ENCODE measurements around the gene EPRS1. TPM values are rescaled to one million over a fixed set of nuclear protein-coding genes. Genes with fewer than 3 reads are reported as not detected.
"Not testable (repeated sequence)": the region's sequence is repeated elsewhere in the genome, so short reads cannot be mapped to it uniquely, and the experiment has no call there.

EPRS1 gene
- 113 and 187 TPM in 2 replicates for total RNA-seq (2014; rRNA removed; shearing (Covaris generic); ENCODE audit: low replicate concordance)

- peak within 1 kb of the TSS; percentile 92 for H3K9ac ChIP-seq (ENCODE audit: low read length)
- no peaks in the 10 kb centered on the region; the same call in 1 of the 2 replicates for H4K20me1 ChIP-seq (ENCODE audit: insufficient read depth, low read depth, low read length)
- no peaks in the 10 kb centered on the region for H3K9me3 ChIP-seq (ENCODE audit: low read length)
- H3K36me3 ChIP-seq (ENCODE audit: insufficient read depth, low read length) = no peaks in the 10 kb centered on the region; the same call in 1 of the 2 replicates
- peaks cover 29% of the 10 kb centered on the region for H3K4me1 ChIP-seq (ENCODE audit: low read length)
- H3K27ac ChIP-seq (ENCODE audit: low read length) = peak within 1 kb of the TSS; percentile 77
- peak within 1 kb of the TSS; percentile 45; the same call in 1 of the 2 replicates for H2AFZ ChIP-seq (ENCODE audit: low read length)
- H3K4me2 ChIP-seq (ENCODE audit: low read depth, low read length, poor library complexity, severe bottlenecking) = peak within 1 kb of the TSS; percentile 76
- H3K4me3 ChIP-seq (ENCODE audit: low read length) = peak within 1 kb of the TSS; percentile 94
- H3K79me2 ChIP-seq (ENCODE audit: low read length) = peaks cover 50% of the 10 kb centered on the region
- no peaks in the 10 kb centered on the region for H3K9me2 ChIP-seq (replicated peaks; ENCODE audit: insufficient read depth, low read length)
- H3K27me3 ChIP-seq (ENCODE audit: low read length) = no peaks in the 10 kb centered on the region
- peak; percentile 99 for DNase-seq
Measured at GRCh38 chr1:220046052-220046930, at the start of gene EPRS1. EPRS1 (minus strand) TSS chr1:220046505; CDS start chr1:220046388, 117 bp downstream.

- H3K9ac ChIP-seq (ENCODE audit: low read length) = peak within 1 kb of the TSS; percentile 99
- H3K9me3 ChIP-seq (ENCODE audit: low read length) = no peaks in the 10 kb centered on the region
- H3K79me2 ChIP-seq (ENCODE audit: low read length) = peaks cover 45% of the 10 kb centered on the region
- no peaks in the 10 kb centered on the region for H3K27me3 ChIP-seq (ENCODE audit: low read length)
- peak within 1 kb of the TSS; percentile 92 for H2AFZ ChIP-seq (ENCODE audit: low read length)
- peaks cover 19% of the 10 kb centered on the region; the same call in 1 of the 2 replicates for H3K36me3 ChIP-seq (ENCODE audit: insufficient read depth, low read length)
- peaks cover 32% of the 10 kb centered on the region for H3K4me1 ChIP-seq (ENCODE audit: low read length)
- H3K4me2 ChIP-seq (ENCODE audit: low read depth, low read length, poor library complexity, severe bottlenecking) = peak within 1 kb of the TSS; percentile 85
- H3K27ac ChIP-seq (ENCODE audit: low read length) = peak within 1 kb of the TSS; percentile 65
- no peaks in the 10 kb centered on the region for H4K20me1 ChIP-seq (ENCODE audit: insufficient read depth, low read depth, low read length)
- no peaks in the 10 kb centered on the region for H3K9me2 ChIP-seq (replicated peaks; ENCODE audit: insufficient read depth, low read length)
- peak; percentile 97 for DNase-seq
- peak within 1 kb of the TSS; percentile 95 for H3K4me3 ChIP-seq (ENCODE audit: low read length)
Measured at GRCh38 chr1:220094016-220094911, 48.0 kb upstream of the EPRS1 start, which contains the start of gene IARS2. IARS2 (plus strand) TSS chr1:220094132; CDS start chr1:220094217, 85 bp downstream.

GRCh38 chr1:220093361-220094015, 47.2 kb upstream of the EPRS1 start:
- Histone ChIP-seq H3K4me1 (ENCODE audit: low read length) (peaks cover 33% of the 10 kb centered on the region), H3K9me2 (replicated peaks; ENCODE audit: insufficient read depth, low read length) (no peaks in the 10 kb centered on the region), H2AFZ (ENCODE audit: low read length) (0 out of 2 replicates have a peak overlapping the region, but pooled peaks have one; percentile 24), H3K9me3 (ENCODE audit: low read length) (no peaks in the 10 kb centered on the region), H3K4me3 (ENCODE audit: low read length) (no peak overlapping the region), H3K27me3 (ENCODE audit: low read length) (no peaks in the 10 kb centered on the region), H3K79me2 (ENCODE audit: low read length) (peaks cover 49% of the 10 kb centered on the region), H3K4me2 (ENCODE audit: low read depth, low read length, poor library complexity, severe bottlenecking) (peak overlapping the region; percentile 50), H4K20me1 (ENCODE audit: insufficient read depth, low read depth, low read length) (no peaks in the 10 kb centered on the region), H3K36me3 (ENCODE audit: insufficient read depth, low read length) (peaks cover 18% of the 10 kb centered on the region; the same call in 1 of the 2 replicates), H3K27ac (ENCODE audit: low read length) (peak overlapping the region; percentile 54), H3K9ac (ENCODE audit: low read length) (no peak overlapping the region)
- no peak for DNase-seq

- H3K27me3 ChIP-seq (ENCODE audit: low read length) = no peaks in the 10 kb centered on the region
- peaks cover 37% of the 10 kb centered on the region for H3K4me1 ChIP-seq (ENCODE audit: low read length)
- no peak overlapping the region for H3K27ac ChIP-seq (ENCODE audit: low read length)
- peaks cover 50% of the 10 kb centered on the region for H3K79me2 ChIP-seq (ENCODE audit: low read length)
- peaks cover 14% of the 10 kb centered on the region; the same call in 1 of the 2 replicates for H3K36me3 ChIP-seq (ENCODE audit: insufficient read depth, low read length)
- no peak overlapping the region for H3K4me3 ChIP-seq (ENCODE audit: low read length)
- H3K9me3 ChIP-seq (ENCODE audit: low read length) = no peaks in the 10 kb centered on the region
- no peak overlapping the region for H3K4me2 ChIP-seq (ENCODE audit: low read depth, low read length, poor library complexity, severe bottlenecking)
- H3K9me2 ChIP-seq (replicated peaks; ENCODE audit: insufficient read depth, low read length) = no peaks in the 10 kb centered on the region
- no peaks in the 10 kb centered on the region for H4K20me1 ChIP-seq (ENCODE audit: insufficient read depth, low read depth, low read length)
- H3K9ac ChIP-seq (ENCODE audit: low read length) = no peak overlapping the region
- H2AFZ ChIP-seq (ENCODE audit: low read length) = no peak overlapping the region
- no peak for DNase-seq
Measured at GRCh38 chr1:220092694-220093093, 46.4 kb upstream of the EPRS1 start.

GRCh38 chr1:220089650-220090556, 43.6 kb upstream of the EPRS1 start, which contains the start of gene BPNT1:
BPNT1 (minus strand) TSS chr1:220089788; CDS start chr1:220079846, 9,942 bp downstream.
- Histone ChIP-seq H3K9me2 (replicated peaks; ENCODE audit: insufficient read depth, low read length) (no peaks in the 10 kb centered on the region), H3K4me1 (ENCODE audit: low read length) (peaks cover 50% of the 10 kb centered on the region), H3K9ac (ENCODE audit: low read length) (peak within 1 kb of the TSS; percentile 80), H3K9me3 (ENCODE audit: low read length) (no peaks in the 10 kb centered on the region), H2AFZ (ENCODE audit: low read length) (peak within 1 kb of the TSS; percentile 57), H3K27me3 (ENCODE audit: low read length) (no peaks in the 10 kb centered on the region), H3K4me3 (ENCODE audit: low read length) (peak within 1 kb of the TSS; percentile 73), H4K20me1 (ENCODE audit: insufficient read depth, low read depth, low read length) (no peaks in the 10 kb centered on the region), H3K4me2 (ENCODE audit: low read depth, low read length, poor library complexity, severe bottlenecking) (peak within 1 kb of the TSS; percentile 82), H3K27ac (ENCODE audit: low read length) (peak within 1 kb of the TSS; percentile 90), H3K79me2 (ENCODE audit: low read length) (peaks cover 49% of the 10 kb centered on the region), H3K36me3 (ENCODE audit: insufficient read depth, low read length) (peaks cover 3% of the 10 kb centered on the region; the same call in 1 of the 2 replicates)
- peak; percentile 99 for DNase-seq

- not testable (repeated sequence) for H3K27me3 ChIP-seq (ENCODE audit: low read length); H2AFZ ChIP-seq (ENCODE audit: low read length); H4K20me1 ChIP-seq (ENCODE audit: insufficient read depth, low read depth, low read length); H3K9me2 ChIP-seq (replicated peaks; ENCODE audit: insufficient read depth, low read length); H3K4me3 ChIP-seq (ENCODE audit: low read length); H3K9me3 ChIP-seq (ENCODE audit: low read length)
- Histone ChIP-seq H3K4me2 (ENCODE audit: low read depth, low read length, poor library complexity, severe bottlenecking) (peak overlapping the region; percentile 78), H3K9ac (ENCODE audit: low read length) (peak overlapping the region; percentile 52), H3K36me3 (ENCODE audit: insufficient read depth, low read length) (peaks cover 16% of the 10 kb centered on the region), H3K4me1 (ENCODE audit: low read length) (peaks cover 41% of the 10 kb centered on the region), H3K27ac (ENCODE audit: low read length) (peak overlapping the region; percentile 93), H3K79me2 (ENCODE audit: low read length) (peaks cover 73% of the 10 kb centered on the region)
- DNase-seq = peak; percentile 96
Measured at GRCh38 chr1:220086261-220086686, 40.0 kb upstream of the EPRS1 start.

GRCh38 chr1:220084460-220084859, 38.2 kb upstream of the EPRS1 start:
- H2AFZ ChIP-seq (ENCODE audit: low read length) = no peak overlapping the region
- H3K27ac ChIP-seq (ENCODE audit: low read length) = peak overlapping the region; percentile 93
- H3K9me3 ChIP-seq (ENCODE audit: low read length) = no peaks in the 10 kb centered on the region
- H3K36me3 ChIP-seq (ENCODE audit: insufficient read depth, low read length) = peaks cover 18% of the 10 kb centered on the region
- H3K79me2 ChIP-seq (ENCODE audit: low read length) = peaks cover 91% of the 10 kb centered on the region
- H3K4me3 ChIP-seq (ENCODE audit: low read length) = no peak overlapping the region
- no peak overlapping the region for H3K9ac ChIP-seq (ENCODE audit: low read length)
- no peak overlapping the region for H3K4me2 ChIP-seq (ENCODE audit: low read depth, low read length, poor library complexity, severe bottlenecking)
- H3K9me2 ChIP-seq (replicated peaks; ENCODE audit: insufficient read depth, low read length) = no peaks in the 10 kb centered on the region
- peaks cover 33% of the 10 kb centered on the region for H3K4me1 ChIP-seq (ENCODE audit: low read length)
- no peak for DNase-seq
- H3K27me3 ChIP-seq (ENCODE audit: low read length) = no peaks in the 10 kb centered on the region
- 0 out of 2 replicates have a peak, but pooled peaks cover 3% of the 10 kb centered on the region for H4K20me1 ChIP-seq (ENCODE audit: insufficient read depth, low read depth, low read length)
